GM23248 (cell line): ENCODE measurements around the gene CARMIL1.

ENCODE experiments used
- EZH2 ChIP-seq: fragments of 200-600 bp; sonication (generic); IDR thresholded peaks from 2 replicates; pipeline ENCODE4 v1.6.1; 2018; ENCODE audit warnings: antibody characterized with exemption, mild to moderate bottlenecking; ENCODE audit not compliant: insufficient read depth, poor library complexity, severe bottlenecking
- EZH2phosphoT487 ChIP-seq: fragments of 200-600 bp; sonication (generic); IDR thresholded peaks from 2 replicates; pipeline ENCODE4 v1.6.1; 2018; ENCODE audit warnings: antibody characterized with exemption, moderate library complexity, mild to moderate bottlenecking, low read depth; ENCODE audit not compliant: insufficient read depth

DNA sequence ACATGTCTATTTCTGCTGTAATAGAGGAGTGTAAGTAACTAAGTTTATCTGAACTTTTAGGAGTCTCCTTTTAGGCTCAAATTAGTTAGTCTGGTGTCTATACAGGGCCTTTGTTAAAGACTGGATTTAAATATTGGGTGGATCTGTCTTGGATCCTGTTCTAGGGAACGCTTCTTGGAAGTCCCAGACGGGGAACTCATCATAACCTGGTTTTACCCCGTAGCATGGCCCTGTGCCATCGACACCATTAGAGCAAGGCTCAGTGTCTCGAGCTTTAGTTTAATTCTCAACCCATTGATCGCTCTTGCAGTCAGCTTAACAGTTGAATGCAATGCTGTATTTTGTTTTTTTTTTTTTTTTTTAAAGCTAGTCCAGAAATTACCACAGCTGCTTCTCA is 89.9 kb downstream of the CARMIL1 start:
- no peak for TF ChIP-seq EZH2phosphoT487
- TF ChIP-seq EZH2 = no peak
